ENCODE measurements around the gene ELP6. TPM values are rescaled to one million over a fixed set of nuclear protein-coding genes. Genes with fewer than 3 reads are reported as not detected.

The ELP6 gene
- total and polyA plus RNA-seq, 5 donors from 2014 or later = 18.4 to 54.1 (median 43.5) TPM

- no peaks in the 10 kb centered on the region for H3K27me3 ChIP-seq (ENCODE audit: control insufficient read depth, insufficient read depth, low read length)
- no peaks in the 10 kb centered on the region for H3K9me3 ChIP-seq (ENCODE audit: control insufficient read depth in 2 of 2, low read length in 2 of 2)
- no peaks in the 10 kb centered on the region for H3K36me3 ChIP-seq (ENCODE audit: control insufficient read depth, insufficient read depth, low read length)
- Mint-ChIP-seq H3K27me3 (peaks cover 34% of the 10 kb centered on the region), H3K4me1 (no peaks in the 10 kb centered on the region), H3K4me3 (no peak overlapping the region), H3K36me3 (no peaks in the 10 kb centered on the region), H3K9me3 (no peaks in the 10 kb centered on the region), H3K27ac (no peak overlapping the region)
- H3K4me1 ChIP-seq (ENCODE audit: control insufficient read depth, insufficient read depth, low read length, poor library complexity, severe bottlenecking) = no peaks in the 10 kb centered on the region
- no peak overlapping the region for H3K4me3 ChIP-seq (ENCODE audit: low read depth, low read length)
- DNase-seq (no peak), ATAC-seq (ENCODE audit: low read depth in 2 of 2) (no peak)
- no peak overlapping the region for H3K27ac ChIP-seq (ENCODE audit: insufficient read depth, low read length, poor library complexity, severe bottlenecking)
These were observed 23.5 kb upstream of the ELP6 start for GRCh38 chr3:47536967-47537366.

DNA sequence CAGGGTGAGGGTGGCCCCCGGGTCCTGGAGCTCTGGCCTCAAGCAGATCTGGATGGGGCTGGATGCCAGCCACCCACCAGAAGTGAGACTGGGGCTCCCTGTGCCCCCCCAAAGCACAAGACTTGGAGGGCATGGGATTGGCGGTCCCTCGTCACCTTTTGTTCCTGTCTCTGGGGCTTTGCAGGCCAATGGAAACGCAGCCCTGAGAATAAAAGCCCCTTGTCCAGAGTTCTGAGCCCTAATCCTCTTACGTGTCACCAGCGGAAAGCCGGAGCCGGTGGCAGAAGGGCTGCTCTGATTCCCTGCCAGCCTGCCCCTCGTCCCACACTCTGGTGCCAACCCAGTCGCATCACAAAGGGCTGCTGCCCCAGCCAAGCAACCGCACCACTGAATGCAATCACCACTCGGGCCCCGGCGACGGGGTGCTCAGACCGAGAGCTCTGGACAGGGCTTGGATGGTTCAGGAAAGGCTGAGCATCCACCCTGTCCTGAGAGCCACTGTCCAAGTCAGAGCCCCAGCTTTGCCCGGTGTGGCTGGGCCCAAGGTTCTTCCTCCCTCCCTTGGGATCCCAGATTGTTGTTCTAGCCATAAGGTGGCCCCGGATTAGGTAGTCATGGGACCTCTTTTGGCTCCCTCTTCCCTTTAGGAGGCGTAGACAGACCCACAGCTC lies 22.8 kb upstream of the ELP6 start:
- no peak for ATAC-seq (ENCODE audit: low read depth in 2 of 2)
- peaks cover 32% of the 10 kb centered on the region for H3K27me3 Mint-ChIP-seq
- no peak for DNase-seq
- Histone ChIP-seq H3K9me3 (ENCODE audit: control insufficient read depth in 2 of 2, low read length in 2 of 2) (no peaks in the 10 kb centered on the region), H3K4me3 (ENCODE audit: low read depth, low read length) (no peak overlapping the region), H3K27ac (ENCODE audit: insufficient read depth, low read length, poor library complexity, severe bottlenecking) (no peak overlapping the region), H3K36me3 (ENCODE audit: control insufficient read depth, insufficient read depth, low read length) (no peaks in the 10 kb centered on the region), H3K27me3 (ENCODE audit: control insufficient read depth, insufficient read depth, low read length) (no peaks in the 10 kb centered on the region), H3K4me1 (ENCODE audit: control insufficient read depth, insufficient read depth, low read length, poor library complexity, severe bottlenecking) (no peaks in the 10 kb centered on the region)
- no peak overlapping the region for H3K27ac Mint-ChIP-seq
- no peaks in the 10 kb centered on the region for H3K36me3 Mint-ChIP-seq
- H3K4me1 Mint-ChIP-seq = no peaks in the 10 kb centered on the region
- no peaks in the 10 kb centered on the region for H3K9me3 Mint-ChIP-seq
- H3K4me3 Mint-ChIP-seq = no peak overlapping the region

DNA sequence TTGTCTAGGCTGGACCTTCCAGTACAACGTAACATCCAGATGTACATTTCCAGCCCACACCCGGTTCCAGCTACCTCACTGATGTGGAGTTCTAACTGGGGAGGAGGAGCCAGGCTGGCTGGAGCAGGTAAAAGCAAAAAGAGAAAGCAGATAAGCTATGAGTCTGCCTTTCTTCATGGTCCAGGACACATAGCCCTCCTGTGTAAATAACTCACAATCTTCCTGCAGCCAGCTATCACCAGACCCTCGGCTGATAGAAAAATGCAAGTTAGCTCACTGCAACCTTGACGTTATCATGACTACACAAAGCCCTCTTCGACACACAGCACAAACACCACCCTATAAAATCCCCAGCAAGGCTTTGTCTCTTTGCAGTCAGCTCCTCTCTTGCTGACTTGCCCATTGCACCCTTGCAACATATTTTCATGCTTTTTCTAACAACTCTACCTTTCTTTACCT lies 20.5 kb upstream of the ELP6 start:
- Histone ChIP-seq H3K4me3 (ENCODE audit: low read depth, low read length) (no peak overlapping the region), H3K36me3 (ENCODE audit: control insufficient read depth, insufficient read depth, low read length) (no peaks in the 10 kb centered on the region), H3K9me3 (ENCODE audit: control insufficient read depth in 2 of 2, low read length in 2 of 2) (no peaks in the 10 kb centered on the region), H3K27ac (ENCODE audit: insufficient read depth, low read length, poor library complexity, severe bottlenecking) (no peak overlapping the region), H3K27me3 (ENCODE audit: control insufficient read depth, insufficient read depth, low read length) (no peaks in the 10 kb centered on the region), H3K4me1 (ENCODE audit: control insufficient read depth, insufficient read depth, low read length, poor library complexity, severe bottlenecking) (no peaks in the 10 kb centered on the region)
- no peaks in the 10 kb centered on the region for H3K4me1 Mint-ChIP-seq
- H3K36me3 Mint-ChIP-seq = no peaks in the 10 kb centered on the region
- peaks cover 26% of the 10 kb centered on the region for H3K27me3 Mint-ChIP-seq
- no peaks in the 10 kb centered on the region for H3K9me3 Mint-ChIP-seq
- ATAC-seq (ENCODE audit: low read depth in 2 of 2) (no peak), DNase-seq (no peak)
- peak overlapping the region in 1 of 3 donors; percentile 4 for H3K27ac Mint-ChIP-seq
- H3K4me3 Mint-ChIP-seq = no peak overlapping the region

DNA sequence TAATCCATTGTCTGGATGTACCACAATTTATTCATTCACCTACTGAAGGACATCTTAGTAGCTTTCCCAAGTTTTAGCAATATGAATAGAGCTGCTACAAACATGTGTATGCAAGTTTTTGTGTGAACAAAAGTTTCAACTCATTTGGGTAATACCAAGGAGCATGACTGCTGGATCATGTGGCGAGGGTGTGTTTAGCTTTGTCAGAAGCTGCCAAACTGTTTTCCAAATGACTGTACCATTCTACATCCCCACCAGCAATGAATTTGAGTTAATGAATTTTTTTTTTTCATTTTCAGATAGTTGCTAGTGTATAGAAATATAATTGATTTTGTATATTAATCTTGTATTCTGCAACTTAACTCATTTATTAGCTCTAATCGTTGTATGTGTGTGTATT lies 20.0 kb upstream of the ELP6 start:
- Histone ChIP-seq H3K27me3 (ENCODE audit: control insufficient read depth, insufficient read depth, low read length) (no peaks in the 10 kb centered on the region), H3K27ac (ENCODE audit: insufficient read depth, low read length, poor library complexity, severe bottlenecking) (no peak overlapping the region), H3K36me3 (ENCODE audit: control insufficient read depth, insufficient read depth, low read length) (no peaks in the 10 kb centered on the region), H3K9me3 (ENCODE audit: control insufficient read depth in 2 of 2, low read length in 2 of 2) (no peaks in the 10 kb centered on the region), H3K4me3 (ENCODE audit: low read depth, low read length) (no peak overlapping the region), H3K4me1 (ENCODE audit: control insufficient read depth, insufficient read depth, low read length, poor library complexity, severe bottlenecking) (no peaks in the 10 kb centered on the region)
- no peaks in the 10 kb centered on the region for H3K9me3 Mint-ChIP-seq
- ATAC-seq (ENCODE audit: low read depth in 2 of 2) = no peak
- H3K27ac Mint-ChIP-seq = no peak overlapping the region
- DNase-seq = no peak
- no peaks in the 10 kb centered on the region for H3K4me1 Mint-ChIP-seq
- no peak overlapping the region for H3K4me3 Mint-ChIP-seq
- H3K27me3 Mint-ChIP-seq = peaks cover 26% of the 10 kb centered on the region
- H3K36me3 Mint-ChIP-seq = no peaks in the 10 kb centered on the region

DNA sequence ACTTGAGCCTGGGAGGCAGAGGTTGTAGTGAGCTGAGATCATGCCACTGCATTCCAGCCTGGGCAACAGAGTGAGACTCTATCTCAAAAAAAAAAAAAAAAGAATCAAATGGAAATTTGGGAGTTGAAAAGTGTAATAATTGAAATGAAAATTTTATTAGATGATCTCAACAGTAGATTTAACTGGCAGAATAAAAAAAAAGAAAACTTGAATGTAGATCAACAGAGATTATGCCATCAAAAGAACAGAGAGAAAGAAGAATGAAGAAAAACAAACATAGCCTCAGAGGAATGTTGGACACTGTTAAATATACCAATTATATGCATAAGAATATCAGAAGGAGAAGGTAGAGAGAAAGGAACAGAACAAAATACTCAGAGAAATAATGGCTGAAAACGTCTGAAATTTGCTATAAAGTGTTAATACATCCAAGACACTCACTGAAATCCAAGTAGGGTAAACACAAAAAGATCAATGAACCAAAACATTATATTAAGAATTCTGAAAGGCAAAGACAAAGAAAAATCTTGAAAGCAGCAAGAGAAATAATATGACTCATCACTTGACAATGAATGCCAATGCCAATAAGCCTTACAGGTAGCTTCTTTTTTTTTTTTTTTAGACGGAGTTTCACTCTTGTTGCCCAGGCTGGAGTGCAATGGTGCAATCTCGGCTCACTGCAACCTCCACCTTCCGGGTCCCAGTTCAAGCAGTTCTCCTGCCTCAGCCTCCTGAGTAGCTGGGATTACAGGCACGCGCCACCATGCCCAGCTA lies 14.6 kb upstream of the ELP6 start:
- no peaks in the 10 kb centered on the region for H3K36me3 Mint-ChIP-seq
- H3K27ac ChIP-seq (ENCODE audit: insufficient read depth, low read length, poor library complexity, severe bottlenecking) = no peak overlapping the region
- H3K9me3 Mint-ChIP-seq = peaks cover 0 to 4% (median 2%) of the 10 kb centered on the region in 7 donors
- ATAC-seq (ENCODE audit: low read depth in 2 of 2) (no peak), DNase-seq (no peak)
- H3K4me1 ChIP-seq (ENCODE audit: control insufficient read depth, insufficient read depth, low read length, poor library complexity, severe bottlenecking) = no peaks in the 10 kb centered on the region
- H3K9me3 ChIP-seq (ENCODE audit: control insufficient read depth in 2 of 2, low read length in 2 of 2) = peaks cover 0 to 4% of the 10 kb centered on the region in 2 experiments
- H3K4me1 Mint-ChIP-seq = peaks cover 0 to 6% (median 0%) of the 10 kb centered on the region in 4 donors
- no peak overlapping the region for H3K4me3 Mint-ChIP-seq
- no peak overlapping the region for H3K4me3 ChIP-seq (ENCODE audit: low read depth, low read length)
- no peaks in the 10 kb centered on the region for H3K36me3 ChIP-seq (ENCODE audit: control insufficient read depth, insufficient read depth, low read length)
- H3K27me3 ChIP-seq (ENCODE audit: control insufficient read depth, insufficient read depth, low read length) = no peaks in the 10 kb centered on the region
- peaks cover 7% of the 10 kb centered on the region for H3K27me3 Mint-ChIP-seq
- no peak overlapping the region for H3K27ac Mint-ChIP-seq

GRCh38 chr3:47525617-47526016 lies 12.1 kb upstream of the ELP6 start:
- no peak for DNase-seq
- Mint-ChIP-seq H3K36me3 (no peaks in the 10 kb centered on the region), H3K27ac (no peak overlapping the region), H3K9me3 (peaks cover 0 to 4% (median 2%) of the 10 kb centered on the region in 7 donors), H3K4me1 (peaks cover 0 to 6% (median under 1%) of the 10 kb centered on the region in 4 donors), H3K4me3 (no peak overlapping the region), H3K27me3 (peaks cover 8% of the 10 kb centered on the region)
- Histone ChIP-seq H3K4me3 (ENCODE audit: low read depth, low read length) (no peak overlapping the region), H3K27me3 (ENCODE audit: control insufficient read depth, insufficient read depth, low read length) (no peaks in the 10 kb centered on the region), H3K27ac (ENCODE audit: insufficient read depth, low read length, poor library complexity, severe bottlenecking) (no peak overlapping the region), H3K36me3 (ENCODE audit: control insufficient read depth, insufficient read depth, low read length) (no peaks in the 10 kb centered on the region), H3K4me1 (ENCODE audit: control insufficient read depth, insufficient read depth, low read length, poor library complexity, severe bottlenecking) (no peaks in the 10 kb centered on the region), H3K9me3 (ENCODE audit: control insufficient read depth in 2 of 2, low read length in 2 of 2) (peaks cover 0 to 4% of the 10 kb centered on the region in 2 experiments)
- no peak for ATAC-seq (ENCODE audit: low read depth in 2 of 2)

DNA sequence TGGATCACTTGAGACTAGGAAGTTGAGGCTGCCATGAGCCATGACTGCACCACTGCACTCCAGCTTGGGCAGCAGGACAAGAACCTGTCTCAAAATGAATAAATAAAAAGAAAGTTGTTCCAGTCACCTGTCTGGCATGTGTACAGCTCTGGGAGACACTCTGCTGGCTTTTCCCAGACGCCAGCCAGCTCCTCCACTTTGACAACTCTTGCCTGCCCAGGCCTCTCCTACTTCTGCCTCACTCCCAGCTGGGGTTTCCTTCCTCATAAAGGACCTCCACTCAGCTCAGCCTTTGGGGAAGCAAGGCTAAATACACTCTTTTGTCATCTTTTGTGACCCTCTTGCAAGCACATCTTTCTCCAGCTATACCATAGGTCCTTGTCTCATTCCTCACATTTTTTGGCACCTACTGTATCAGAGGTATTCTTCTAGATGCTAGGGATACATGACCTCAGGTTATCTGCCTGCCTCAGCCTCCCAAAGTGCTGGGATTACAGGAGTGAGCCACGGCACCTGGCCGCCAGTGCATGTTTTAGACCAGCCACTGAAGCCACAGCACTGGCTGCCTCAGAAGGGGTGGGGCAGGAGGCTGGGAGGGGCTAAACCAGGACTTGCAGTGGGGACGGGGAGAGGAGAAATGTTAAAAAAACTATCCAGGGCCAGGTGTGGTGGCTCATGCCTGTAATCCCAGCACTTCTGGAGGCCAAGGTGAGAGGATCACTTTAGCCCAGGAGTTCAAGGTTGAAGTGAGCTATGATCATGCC lies 10.0 kb upstream of the ELP6 start:
- H3K27me3 ChIP-seq (ENCODE audit: control insufficient read depth, insufficient read depth, low read length) = no peaks in the 10 kb centered on the region
- Mint-ChIP-seq H3K27me3 (peaks cover 10% of the 10 kb centered on the region), H3K9me3 (peaks cover 0 to 4% (median 2%) of the 10 kb centered on the region in 7 donors), H3K4me1 (peaks cover 0 to 6% (median under 1%) of the 10 kb centered on the region in 4 donors), H3K27ac (no peak overlapping the region), H3K36me3 (no peaks in the 10 kb centered on the region), H3K4me3 (no peak overlapping the region)
- ATAC-seq (ENCODE audit: low read depth in 2 of 2) (no peak), DNase-seq (no peak)
- H3K36me3 ChIP-seq (ENCODE audit: control insufficient read depth, insufficient read depth, low read length) = no peaks in the 10 kb centered on the region
- no peak overlapping the region for H3K27ac ChIP-seq (ENCODE audit: insufficient read depth, low read length, poor library complexity, severe bottlenecking)
- no peak overlapping the region for H3K4me3 ChIP-seq (ENCODE audit: low read depth, low read length)
- H3K9me3 ChIP-seq (ENCODE audit: control insufficient read depth in 2 of 2, low read length in 2 of 2) = peaks cover 0 to 4% of the 10 kb centered on the region in 2 experiments
- H3K4me1 ChIP-seq (ENCODE audit: control insufficient read depth, insufficient read depth, low read length, poor library complexity, severe bottlenecking) = no peaks in the 10 kb centered on the region

All from CD4-positive, CD25-positive, alpha-beta regulatory T cell (primary cell).